Pancreas (tissue), 10 donors: ENCODE measurements around the gene GPSM1. TPM values are rescaled to one million over a fixed set of nuclear protein-coding genes. Genes with fewer than 3 reads are reported as not detected.

Source experiments
- ATAC-seq, 4 donors: fragments of 200-7000 bp; cut with Tn5 transposase; one replicate each; pipeline versions ENCODE4 v1.8.0 to v1.9.1; 2020; ENCODE audit warnings: mild to moderate bottlenecking in 4 of 4, moderate library complexity in 4 of 4
- DNase-seq, 6 donors: peaks; one replicate each; pipeline ENCODE4 v3.0.0-alpha.2; 2020
- FAIRE-seq: peaks from 2 replicates; lab custom pipeline; 2012; peaks lifted over from hg19 to GRCh38; lab: Jason Lieb, UNC
- H3K27ac ChIP-seq, 4 donors: fragments of 200-600 bp; sonication (generic); 1 replicate in 3 of 4; 2 replicates in 1 of 4; pipeline versions ENCODE4 v1.5.0 to v1.8.0; 2020
- H3K27me3 ChIP-seq, 4 donors: fragments of 200-600 bp; one replicate each; pipeline ENCODE4 v1.8.0; 2021
- H3K36me3 ChIP-seq, 3 donors: fragments of 200-600 bp; sonication (generic) in 1 of 3; one replicate each; pipeline versions ENCODE4 v1.5.0 to v1.8.0; 2020 to 2021
- H3K4me1 ChIP-seq, 3 donors: fragments of 200-600 bp; one replicate each; pipeline ENCODE4 v1.8.0; 2021
- H3K4me3 ChIP-seq, 4 donors: fragments of 200-600 bp; sonication (generic) in 2 of 4; one replicate each; pipeline versions ENCODE4 v1.5.0 to v1.8.0; 2020 to 2021
- H3K9me3 ChIP-seq, 4 donors: fragments of 200-600 bp; one replicate each; pipeline ENCODE4 v1.8.0; 2021
- WGBS, 2 donors: extraction: QIAGEN DNeasy Blood & Tissue Kit; methylation state at CpG; one replicate each; pipeline ENCODE4 v1.1.7; 2013; 5-methylcytosine and 5-hydroxymethylcytosine counted together
- intact Hi-C, 3 donors: fragments of 100-400 bp; cut with DNase I; formaldehyde crosslinking; loops; one replicate each; pipeline versions ENCODE4 v1.11.1 to v1.14.2; 2022
- polyA plus RNA-seq, 2 donors: library from polyadenylated mRNA; stranded (reverse); fragments of 200-250 nt; gene quantifications; one replicate each; pipeline ENCODE4 v1.2.3, GENCODE V29; 2013
- total RNA-seq, 6 donors: library from RNA; stranded (reverse); fragmentation: NEBNext Ultra II Directional in 4 of 6; extraction: Animal tissue kit (Norgen Biotek cat#: 25700) in 4 of 6; gene quantifications; one replicate each; pipeline versions ENCODE4 v1.2.1 to v1.2.4, GENCODE V29; 2021 to 2023
- TF ChIP-seq, protein P1 (sequence below), 4 donors: fragments of 200-600 bp; sonication (generic) in 3 of 4; IDR thresholded peaks; one replicate each; pipeline versions ENCODE4 v1.5.0 to v1.8.0; 2021; ENCODE audit warnings: antibody characterized with exemption in 4 of 4
- donor health status: healthy with polysubstance abuse.
- donor health status: DM: no; HTN: no; CAD: no; lungs with moderate emphysema.
- donor health status: DM: no; HTN: no; CAD: no.
- donor health status: control.
- donor health status: control.
- donor health status: Bipolar disorder and iron deficiency.
- donor health status: DM: yes; HTN: yes; CAD: no.
- donor health status: DM: no; HTN: no; CAD: no.
- donor health status: DM: no; HTN: no; CAD: no.
- donor health status: DM: yes; HTN: yes; CAD: no.

GPSM1 gene
- total and polyA plus RNA-seq, 8 donors = 6.8 to 54.4 (median 12.6) TPM

DNA sequence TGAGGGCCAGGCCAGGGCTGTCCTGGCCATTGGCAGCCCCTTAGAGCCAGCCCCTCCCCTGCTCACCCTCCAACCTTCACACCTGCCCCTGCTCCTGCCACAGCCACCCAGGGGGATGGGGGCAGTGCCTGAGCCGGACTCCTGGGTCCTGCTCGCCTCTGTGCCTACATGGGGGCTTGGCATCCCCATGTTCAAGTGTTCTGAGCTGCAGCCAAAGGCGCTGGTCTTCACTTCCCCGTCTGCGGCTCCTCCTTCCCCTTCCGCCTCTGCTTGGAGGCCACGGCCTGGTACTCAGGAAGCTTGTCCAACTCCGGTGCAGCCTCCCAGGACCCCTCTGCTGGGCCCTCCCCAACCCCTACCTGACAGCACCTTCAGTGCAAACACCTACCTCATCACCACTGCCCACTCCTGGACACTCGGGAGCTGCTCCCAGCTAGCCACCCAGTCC, 38.5 kb downstream of the GPSM1 start:
- no peaks in the 10 kb centered on the region for H3K9me3 ChIP-seq
- TF ChIP-seq, protein P1, sequence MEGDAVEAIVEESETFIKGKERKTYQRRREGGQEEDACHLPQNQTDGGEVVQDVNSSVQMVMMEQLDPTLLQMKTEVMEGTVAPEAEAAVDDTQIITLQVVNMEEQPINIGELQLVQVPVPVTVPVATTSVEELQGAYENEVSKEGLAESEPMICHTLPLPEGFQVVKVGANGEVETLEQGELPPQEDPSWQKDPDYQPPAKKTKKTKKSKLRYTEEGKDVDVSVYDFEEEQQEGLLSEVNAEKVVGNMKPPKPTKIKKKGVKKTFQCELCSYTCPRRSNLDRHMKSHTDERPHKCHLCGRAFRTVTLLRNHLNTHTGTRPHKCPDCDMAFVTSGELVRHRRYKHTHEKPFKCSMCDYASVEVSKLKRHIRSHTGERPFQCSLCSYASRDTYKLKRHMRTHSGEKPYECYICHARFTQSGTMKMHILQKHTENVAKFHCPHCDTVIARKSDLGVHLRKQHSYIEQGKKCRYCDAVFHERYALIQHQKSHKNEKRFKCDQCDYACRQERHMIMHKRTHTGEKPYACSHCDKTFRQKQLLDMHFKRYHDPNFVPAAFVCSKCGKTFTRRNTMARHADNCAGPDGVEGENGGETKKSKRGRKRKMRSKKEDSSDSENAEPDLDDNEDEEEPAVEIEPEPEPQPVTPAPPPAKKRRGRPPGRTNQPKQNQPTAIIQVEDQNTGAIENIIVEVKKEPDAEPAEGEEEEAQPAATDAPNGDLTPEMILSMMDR (IDR thresholded peaks at IDR 0.05) = no peak
- FAIRE-seq = no peak
- no peaks in the 10 kb centered on the region for H3K36me3 ChIP-seq
- intact Hi-C loops = no loop called here
- no peak overlapping the region for H3K4me3 ChIP-seq
- peak in 1 of 6 donors; percentile 42 for DNase-seq
- no peaks in the 10 kb centered on the region for H3K27me3 ChIP-seq
- 69 to 73% methylated on average over 9 of the region's 9 CpGs for WGBS, 2 donors
- H3K4me1 ChIP-seq = peaks cover 0 to 6% (median 5%) of the 10 kb centered on the region in 3 donors
- no peak overlapping the region for H3K27ac ChIP-seq
- ATAC-seq = no peak

DNA sequence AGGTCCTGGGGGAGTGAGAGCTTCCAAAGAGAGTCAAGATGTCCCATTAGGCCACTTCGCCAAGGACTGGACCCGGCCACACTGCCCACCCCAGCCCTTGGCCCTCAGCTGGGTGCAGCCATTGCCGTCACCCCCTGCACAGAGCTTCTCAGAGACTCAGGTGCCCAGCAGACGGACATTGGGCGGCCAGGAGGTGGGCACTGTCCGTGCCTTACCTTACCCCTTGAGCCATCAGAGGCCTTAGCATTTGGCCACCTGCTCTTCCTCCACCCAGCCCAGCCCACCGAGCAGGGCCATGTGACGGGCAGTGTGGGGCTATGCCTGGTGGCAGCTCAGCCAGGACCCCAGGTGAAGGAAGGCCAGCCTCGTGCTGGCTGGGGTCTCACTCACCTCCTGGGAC, 39.5 kb downstream of the GPSM1 start:
- H3K4me1 ChIP-seq = peaks cover 0 to 6% (median 5%) of the 10 kb centered on the region in 3 donors
- ATAC-seq (no peak), FAIRE-seq (no peak), DNase-seq (peak in 1 of 6 donors; percentile 24)
- H3K27me3 ChIP-seq = no peaks in the 10 kb centered on the region
- WGBS, 2 donors = 82 to 90% methylated on average over 9 of the region's 9 CpGs
- TF ChIP-seq, protein P1 (IDR thresholded peaks at IDR 0.05) = no peak
- no peak overlapping the region for H3K4me3 ChIP-seq
- intact Hi-C loops = no loop called here
- H3K9me3 ChIP-seq = no peaks in the 10 kb centered on the region
- H3K36me3 ChIP-seq = no peaks in the 10 kb centered on the region
- no peak overlapping the region for H3K27ac ChIP-seq

DNA sequence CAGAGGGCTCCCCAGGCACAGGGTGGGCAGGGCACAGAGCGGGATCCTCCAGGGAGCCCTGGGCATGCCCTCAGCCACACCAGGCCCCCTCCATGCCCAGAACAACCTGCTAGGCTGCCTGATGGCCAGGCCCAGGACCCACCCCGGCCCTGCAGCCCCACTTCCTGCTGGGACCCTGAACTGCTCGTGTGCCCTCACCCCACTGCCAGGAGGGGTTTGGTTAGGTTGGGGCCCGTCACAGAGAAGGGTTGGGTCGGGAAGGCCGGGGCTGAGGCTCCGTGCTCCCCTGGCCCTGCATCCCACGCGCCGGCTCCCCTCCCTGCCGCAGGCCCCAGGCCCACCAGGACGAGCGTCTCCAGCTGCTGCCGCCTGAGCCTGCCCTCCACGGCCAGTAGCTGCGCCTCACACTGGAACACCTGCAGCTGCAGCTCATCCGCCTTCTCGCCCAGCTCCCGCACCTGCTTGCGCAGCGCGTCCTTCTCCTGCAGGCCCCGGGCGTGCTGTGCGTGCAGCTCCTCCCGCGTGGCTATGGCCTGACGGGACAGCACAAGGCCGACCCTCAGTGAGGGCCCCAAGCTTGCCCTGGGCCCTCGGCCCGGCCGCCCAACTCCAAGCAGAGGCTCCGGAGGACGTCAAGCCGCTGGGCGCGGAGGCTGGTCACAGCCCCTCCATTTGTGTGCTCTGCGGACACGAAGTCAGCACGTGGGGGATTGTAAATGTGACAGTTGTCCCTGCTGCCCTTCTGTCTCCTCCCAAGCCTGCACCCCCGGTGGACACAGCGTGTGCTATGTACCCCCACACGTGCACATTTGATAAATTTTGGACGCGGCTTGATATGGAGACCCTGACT, 40.2 kb downstream of the GPSM1 start:
- intact Hi-C loops = no loop called here
- ATAC-seq = no peak
- no peak overlapping the region for H3K27ac ChIP-seq
- 81 to 83% methylated on average over 39 to 45 of the region's 45 CpGs for WGBS, 2 donors
- H3K4me1 ChIP-seq = peaks cover 0 to 7% (median 4%) of the 10 kb centered on the region in 3 donors
- DNase-seq = peak in 1 of 6 donors; percentile 31
- H3K4me3 ChIP-seq = no peak overlapping the region
- H3K9me3 ChIP-seq = no peaks in the 10 kb centered on the region
- TF ChIP-seq, protein P1 (IDR thresholded peaks at IDR 0.05) = no peak
- H3K27me3 ChIP-seq = no peaks in the 10 kb centered on the region
- H3K36me3 ChIP-seq = no peaks in the 10 kb centered on the region
- no peak for FAIRE-seq

DNA sequence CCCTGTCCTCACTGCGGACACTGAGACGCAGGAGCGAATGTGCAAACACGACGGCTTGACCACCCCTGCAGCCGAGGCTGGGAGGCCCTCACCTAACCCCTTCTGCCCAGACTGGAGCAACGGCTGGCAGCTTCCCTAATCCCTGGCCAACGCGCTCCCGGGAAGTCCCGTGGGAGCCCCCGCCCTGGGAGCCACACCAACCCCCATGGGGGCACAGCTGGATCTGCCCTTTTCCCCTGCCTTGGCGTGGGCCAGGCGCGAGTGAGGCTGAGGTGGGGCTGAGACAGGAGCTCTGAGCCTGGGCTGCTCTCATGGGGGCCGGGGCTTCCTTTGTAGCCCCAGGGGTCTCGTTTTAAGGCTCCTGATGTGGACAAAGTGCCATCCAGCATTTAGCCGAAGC, 40.9 kb downstream of the GPSM1 start:
- Histone ChIP-seq H3K4me1 (peaks cover 0 to 9% (median 3%) of the 10 kb centered on the region in 3 donors), H3K27ac (no peak overlapping the region), H3K9me3 (no peaks in the 10 kb centered on the region), H3K4me3 (no peak overlapping the region), H3K27me3 (no peaks in the 10 kb centered on the region), H3K36me3 (no peaks in the 10 kb centered on the region)
- DNase-seq = peak in 1 of 6 donors; percentile 30
- WGBS, 2 donors = 69 to 80% methylated on average over 18 of the region's 18 CpGs
- TF ChIP-seq, protein P1 (IDR thresholded peaks at IDR 0.05) = no peak
- no peak for ATAC-seq
- no peak for FAIRE-seq
- intact Hi-C loops = no loop called here

DNA sequence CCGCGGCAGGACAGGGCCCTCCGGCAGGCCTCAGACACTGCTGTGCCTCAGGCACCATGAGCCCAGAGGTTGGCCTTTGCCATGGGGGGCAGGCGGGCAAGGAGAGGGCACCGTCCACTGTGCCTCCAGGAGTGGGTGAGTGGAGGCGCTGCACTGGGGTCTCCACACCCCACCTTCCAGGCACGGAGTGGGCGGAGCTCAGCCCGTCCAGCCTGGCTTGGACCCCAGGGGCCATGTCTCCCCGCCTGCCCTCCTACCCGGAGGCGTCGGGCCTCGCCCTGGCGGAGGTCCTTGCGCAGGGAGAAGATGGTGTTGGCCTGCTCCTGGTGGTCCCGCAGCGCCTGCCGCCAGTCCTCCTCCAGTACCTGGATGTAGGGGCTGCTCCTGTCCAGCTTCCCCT, 42.7 kb downstream of the GPSM1 start:
- ATAC-seq (no peak), DNase-seq (peak in 1 of 6 donors; percentile 34), FAIRE-seq (no peak)
- Histone ChIP-seq H3K27me3 (no peaks in the 10 kb centered on the region), H3K4me1 (peaks cover 0 to 10% (median 4%) of the 10 kb centered on the region in 3 donors), H3K27ac (no peak overlapping the region), H3K9me3 (no peaks in the 10 kb centered on the region), H3K36me3 (no peaks in the 10 kb centered on the region), H3K4me3 (no peak overlapping the region)
- intact Hi-C loops = no loop called here
- TF ChIP-seq, protein P1 (IDR thresholded peaks at IDR 0.05) = no peak
- 93% methylated on average over 19 of the region's 19 CpGs for WGBS, 2 donors
